T-cell (primary cell): Measurements from ENCODE around the gene NOC4L. TPM values are rescaled to one million over a fixed set of nuclear protein-coding genes. Genes with fewer than 3 reads are reported as not detected.
A peak's percentile ranks its signal among the peaks of the same experiment; 100 is the strongest.

Source experiments
- ATAC-seq, 4 experiments: fragments of 200-7000 bp in 3 of 4; fragments of 150-1000 bp in 1 of 4; cut with Tn5 transposase; replicated peaks in 1 of 4; 1 replicate in 3 of 4; 2 replicates in 1 of 4; pipeline ENCODE4 v1.10.0; 2021; ENCODE audit warnings: moderate library complexity in 3 of 4, mild to moderate bottlenecking in 2 of 4, moderate number of reproducible peaks in 1 of 4
- CTCF ChIA-PET, 2 donors: fragments of 300-600 bp; sonication (Branson Sonifier 250); formaldehyde crosslinking; loops; one replicate each; lab custom pipeline; 2022; ENCODE audit warnings: antibody characterized with exemption in 2 of 2; lab: Charles Lee
- POLR2A ChIA-PET, 2 donors: fragments of 300-600 bp; sonication (Branson Sonifier 250); formaldehyde crosslinking; loops; one replicate each; lab custom pipeline; 2022; ENCODE audit warnings: antibody characterized with exemption in 2 of 2; lab: Charles Lee
- DNase-seq, 35 experiments: peaks; one replicate each; pipeline versions ENCODE4 v3.0.0 to v3.0.0-alpha.2; 2013 to 2023
- H3K27ac ChIP-seq: one replicate; pipeline ENCODE4 v1.5.1; 2013; ENCODE audit warnings: low read length
- H3K27me3 ChIP-seq, 2 experiments: replicated peaks in 1 of 2; 1 replicate in 1 of 2; 2 replicates in 1 of 2; pipeline versions ENCODE4 v1.6.1 to v1.7.0; 2013; ENCODE audit warnings: low read length in 1 of 2, mixed read lengths in 1 of 2; ENCODE audit not compliant: control insufficient read depth in 2 of 2, insufficient read depth in 2 of 2; ENCODE audit errors: extremely low read depth in 1 of 2
- H3K36me3 ChIP-seq, 2 donors: 1 replicate in 1 of 2; 2 replicates in 1 of 2; pipeline versions ENCODE4 v1.6.1 to v1.7.0; 2013; ENCODE audit warnings: low read length in 1 of 2; ENCODE audit not compliant: control insufficient read depth in 2 of 2, insufficient read depth in 1 of 2; ENCODE audit errors: extremely low read depth in 1 of 2
- H3K4me1 ChIP-seq, 2 experiments: 1 replicate in 1 of 2; 2 replicates in 1 of 2; pipeline versions ENCODE4 v1.6.1 to v1.7.0; 2013; ENCODE audit warnings: low read length in 2 of 2, mixed read lengths in 1 of 2; ENCODE audit not compliant: insufficient read depth in 2 of 2, control insufficient read depth in 1 of 2; ENCODE audit errors: extremely low read depth in 1 of 2
- H3K4me3 ChIP-seq, 2 donors: 1 replicate in 1 of 2; 2 replicates in 1 of 2; pipeline versions ENCODE4 v1.5.1 to v1.7.0; 2013; ENCODE audit warnings: mild to moderate bottlenecking in 2 of 2, low read length in 1 of 2, moderate library complexity in 1 of 2; ENCODE audit not compliant: control insufficient read depth in 1 of 2; ENCODE audit errors: extremely low read depth in 1 of 2
- H3K9me3 ChIP-seq: 2 replicates; pipeline ENCODE4 v1.7.0; 2013
- H3K27ac Mint-ChIP-seq, 2 donors: one replicate each; pipeline ENCODE4 v1.8.0; 2020 to 2021; ENCODE audit warnings: mild to moderate bottlenecking in 2 of 2, mixed read lengths in 2 of 2
- H3K27me3 Mint-ChIP-seq, 2 donors: one replicate each; pipeline ENCODE4 v1.8.0; 2021 to 2022; ENCODE audit warnings: mixed read lengths in 2 of 2
- H3K36me3 Mint-ChIP-seq: one replicate; pipeline ENCODE4 v1.8.0; 2021; ENCODE audit warnings: mixed read lengths
- H3K4me1 Mint-ChIP-seq, 3 donors: one replicate each; pipeline ENCODE4 v1.8.0; 2020 to 2022; ENCODE audit warnings: mixed read lengths in 3 of 3, mild to moderate bottlenecking in 1 of 3
- H3K4me3 Mint-ChIP-seq, 3 donors: one replicate each; pipeline ENCODE4 v1.8.0; 2020 to 2022; ENCODE audit warnings: mild to moderate bottlenecking in 3 of 3, mixed read lengths in 3 of 3, moderate library complexity in 3 of 3
- H3K9me3 Mint-ChIP-seq, 3 donors: one replicate each; pipeline ENCODE4 v1.8.0; 2020 to 2022; ENCODE audit warnings: mixed read lengths in 3 of 3
- WGBS: methylation state at CpG from one replicate; pipeline ENCODE4 v1.1.5; 2013; ENCODE audit warnings: missing lambda C conversion rate; ENCODE audit not compliant: insufficient coverage; 5-methylcytosine and 5-hydroxymethylcytosine counted together
- total RNA-seq, 35 experiments: library from RNA in 6 of 35; stranded (reverse) in 6 of 35; fragments of 120-200 nt in 1 of 35; gene quantifications; one replicate each; pipeline versions ENCODE4 v1.2.1 to v1.2.4 and lab custom pipeline; 2013 to 2026

The NOC4L gene
- total RNA-seq, 5 donors from 2014 or later (not counting 1 experiment from before 2014, with no cell fraction given): 14.6 to 28.9 (median 26.4) TPM

DNA sequence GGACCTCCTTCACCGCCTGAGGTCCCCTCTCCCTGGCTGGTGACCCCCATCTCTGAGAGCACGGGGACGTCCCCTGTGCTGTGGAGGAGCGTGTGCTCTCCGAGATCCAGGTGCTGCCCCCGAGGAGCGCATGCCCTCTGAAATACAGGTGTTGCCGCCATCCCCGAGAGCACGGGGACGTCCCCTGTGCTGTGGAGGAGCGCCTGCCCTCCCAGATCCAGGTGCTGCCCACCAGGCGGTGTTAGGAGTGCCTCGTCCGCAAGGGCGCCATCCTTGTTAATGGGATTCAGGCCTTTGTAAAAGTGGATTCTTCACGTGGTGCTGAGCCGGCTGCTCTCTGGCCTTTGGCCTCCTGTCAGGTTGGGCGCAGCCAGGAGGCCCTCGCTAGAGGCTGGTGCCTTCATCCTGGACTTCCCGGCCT is 10.1 kb downstream of the NOC4L start:
- Mint-ChIP-seq H3K36me3 (no peaks in the 10 kb centered on the region), H3K27ac (no peak overlapping the region), H3K4me3 (no peak overlapping the region), H3K27me3 (no peaks in the 10 kb centered on the region), H3K4me1 (no peaks in the 10 kb centered on the region), H3K9me3 (no peaks in the 10 kb centered on the region)
- peak in 2 of 35 experiments; percentile 4 to 22 for DNase-seq
- POLR2A ChIA-PET: no interaction called here
- CTCF ChIA-PET: interaction anchor here (0.7 to 1.4 kb wide), 8 partner anchors 8 to 461 kb away, joined by 3 to 13 read pairs (median 5); no protein-coding TSS in a partner anchor
- Histone ChIP-seq H3K27ac (no peak overlapping the region), H3K4me3 (peak overlapping the region in 1 of 2 donors; percentile 54), H3K27me3 (peaks cover 0 to 2% of the 10 kb centered on the region in 2 experiments), H3K4me1 (peaks cover 0 to 12% of the 10 kb centered on the region in 2 experiments), H3K9me3 (no peaks in the 10 kb centered on the region), H3K36me3 (peaks cover 4 to 23% of the 10 kb centered on the region in 2 donors)
- ATAC-seq: peak in 1 of 4 experiments; percentile 21
- 81% methylated on average over 19 of the region's 21 CpGs for WGBS

- Histone ChIP-seq H3K4me3 (no peak overlapping the region), H3K27me3 (peaks cover 0 to 2% of the 10 kb centered on the region in 2 experiments), H3K9me3 (no peaks in the 10 kb centered on the region), H3K36me3 (peaks cover 4 to 23% of the 10 kb centered on the region in 2 donors), H3K4me1 (peaks cover 0 to 12% of the 10 kb centered on the region in 2 experiments), H3K27ac (no peak overlapping the region)
- Mint-ChIP-seq H3K27ac (no peak overlapping the region), H3K9me3 (no peaks in the 10 kb centered on the region), H3K4me1 (peaks cover 0 to 1% (median 0%) of the 10 kb centered on the region in 3 donors), H3K36me3 (no peaks in the 10 kb centered on the region), H3K27me3 (no peaks in the 10 kb centered on the region), H3K4me3 (no peak overlapping the region)
- ChIA-PET POLR2A (no interaction called here), CTCF (no interaction called here)
- DNase-seq (peak in 1 of 35 experiments; percentile 1), ATAC-seq (no peak)
- 98% methylated on average over 30 of the region's 51 CpGs for WGBS
Observed at GRCh38 chr12:132154941-132155770, 10.9 kb downstream of the NOC4L start.

GRCh38 chr12:132155771-132156572 is 11.7 kb downstream of the NOC4L start:
- 96% methylated on average over 10 of the region's 10 CpGs for WGBS
- no peaks in the 10 kb centered on the region for H3K27me3 Mint-ChIP-seq
- Histone ChIP-seq H3K4me3 (no peak overlapping the region), H3K4me1 (peaks cover 0 to 12% of the 10 kb centered on the region in 2 experiments), H3K27me3 (peaks cover 0 to 2% of the 10 kb centered on the region in 2 experiments), H3K27ac (no peak overlapping the region), H3K36me3 (peaks cover 4 to 23% of the 10 kb centered on the region in 2 donors), H3K9me3 (no peaks in the 10 kb centered on the region)
- no peaks in the 10 kb centered on the region for H3K9me3 Mint-ChIP-seq
- DNase-seq: no peak
- no peak overlapping the region for H3K4me3 Mint-ChIP-seq
- ChIA-PET CTCF (no interaction called here), POLR2A (no interaction called here)
- no peak for ATAC-seq
- no peak overlapping the region for H3K27ac Mint-ChIP-seq
- H3K4me1 Mint-ChIP-seq: peaks cover 0 to 2% (median 0%) of the 10 kb centered on the region in 3 donors
- no peaks in the 10 kb centered on the region for H3K36me3 Mint-ChIP-seq

DNA sequence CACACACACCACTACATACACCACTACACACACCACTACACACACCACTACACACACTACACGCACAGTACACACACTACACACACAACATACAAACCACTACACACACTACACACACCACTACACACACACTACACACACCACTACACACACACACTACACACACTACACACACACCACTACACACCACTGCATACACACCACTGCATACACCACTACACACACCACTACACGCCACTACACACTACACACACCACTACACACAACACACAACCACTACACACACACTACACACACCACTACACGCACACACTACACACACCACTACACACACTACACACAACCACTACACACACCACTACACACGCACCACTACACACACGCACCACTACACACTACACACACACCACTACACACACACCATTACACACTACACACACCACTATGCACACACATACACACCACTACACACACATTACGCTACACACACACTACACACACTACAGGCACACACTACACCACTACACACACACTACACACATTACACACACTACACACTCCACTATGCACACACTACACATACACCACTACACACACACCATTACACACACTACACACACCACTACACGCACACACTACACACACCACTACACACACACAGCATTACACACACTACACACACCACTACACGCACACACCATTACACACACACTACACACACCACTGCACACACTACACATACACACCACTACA is 12.5 kb downstream of the NOC4L start:
- H3K36me3 Mint-ChIP-seq: no peaks in the 10 kb centered on the region
- H3K4me1 Mint-ChIP-seq: peaks cover 0 to 2% (median 0%) of the 10 kb centered on the region in 3 donors
- ChIA-PET POLR2A (no interaction called here), CTCF (no interaction called here)
- H3K9me3 Mint-ChIP-seq: no peaks in the 10 kb centered on the region
- H3K4me3 Mint-ChIP-seq: no peak overlapping the region
- H3K36me3 ChIP-seq: peaks cover 0 to 19% of the 10 kb centered on the region in 2 donors
- DNase-seq (no peak), ATAC-seq (no peak)
- no peak overlapping the region for H3K27ac Mint-ChIP-seq
- H3K9me3 ChIP-seq: no peaks in the 10 kb centered on the region
- H3K27me3 Mint-ChIP-seq: no peaks in the 10 kb centered on the region
- H3K4me3 ChIP-seq: no peak overlapping the region
- H3K4me1 ChIP-seq: peaks cover 0 to 12% of the 10 kb centered on the region in 2 experiments
- no peak overlapping the region for H3K27ac ChIP-seq
- peaks cover 0 to 2% of the 10 kb centered on the region in 2 experiments for H3K27me3 ChIP-seq
- WGBS: 90% methylated on average over 7 of the region's 8 CpGs

DNA sequence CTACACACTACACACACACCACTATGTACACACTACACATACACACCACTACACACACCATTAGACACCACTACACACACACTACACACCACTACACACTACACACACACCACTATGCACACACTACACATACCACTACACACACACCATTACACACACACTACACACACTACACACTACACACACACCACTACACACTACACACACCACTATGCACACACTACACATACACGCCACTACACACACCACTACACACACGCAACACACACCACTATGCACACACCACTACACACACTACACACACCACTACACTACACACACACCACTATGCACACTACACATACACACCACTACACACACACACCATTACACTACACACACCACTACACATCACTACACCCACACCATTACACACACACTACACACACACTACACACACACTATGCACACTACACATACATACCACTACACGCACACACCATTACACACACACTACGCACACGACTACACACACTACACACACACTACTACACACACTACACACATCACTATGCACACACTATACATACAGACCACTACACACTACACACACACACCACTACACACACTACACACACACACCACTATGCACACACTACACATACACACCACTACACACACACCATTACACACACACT is 13.6 kb downstream of the NOC4L start:
- Mint-ChIP-seq H3K36me3 (no peaks in the 10 kb centered on the region), H3K27ac (no peak overlapping the region), H3K4me3 (no peak overlapping the region), H3K27me3 (no peaks in the 10 kb centered on the region), H3K9me3 (no peaks in the 10 kb centered on the region), H3K4me1 (peaks cover 0 to 8% (median 6%) of the 10 kb centered on the region in 3 donors)
- ChIA-PET POLR2A (no interaction called here), CTCF (no interaction called here)
- Histone ChIP-seq H3K4me1 (peaks cover under 1 to 21% of the 10 kb centered on the region in 2 experiments), H3K27ac (no peak overlapping the region), H3K27me3 (peaks cover 0 to 2% of the 10 kb centered on the region in 2 experiments), H3K9me3 (no peaks in the 10 kb centered on the region), H3K36me3 (peaks cover 0 to 12% of the 10 kb centered on the region in 2 donors), H3K4me3 (no peak overlapping the region)
- ATAC-seq: no peak
- no peak for DNase-seq
- WGBS: 97% methylated on average over 5 of the region's 5 CpGs
